Measurements from ENCODE around the gene IMPA2.

DNA sequence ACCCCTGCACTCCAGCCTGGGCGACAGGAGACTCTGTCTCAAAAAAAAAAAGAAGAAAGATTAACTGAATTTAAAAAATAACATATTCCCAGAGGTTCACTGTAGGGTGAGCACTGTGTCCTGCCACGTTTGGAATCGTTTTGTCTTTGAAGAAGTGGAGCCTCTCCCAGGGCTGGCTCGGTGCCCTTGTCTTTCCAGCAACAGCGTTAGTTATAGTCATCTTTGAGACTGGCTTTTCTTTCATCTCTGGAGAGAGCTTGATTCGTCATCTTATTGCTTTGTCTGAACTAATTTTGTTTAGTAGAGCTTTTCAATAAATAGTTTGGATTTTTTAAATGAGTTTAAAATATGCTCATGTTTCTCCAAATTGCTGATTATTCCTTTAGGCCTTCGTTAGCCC is 50.5 kb downstream of the IMPA2 start:
- no peak for TF ChIP-seq POLR2AphosphoS5 (IDR thresholded peaks at IDR 0.05; ENCODE audit: low read depth, low read length)
- no peak for TF ChIP-seq TAF1 (IDR thresholded peaks at IDR 0.05; ENCODE audit: borderline replicate concordance, low read depth, low read length)

All from GM12892 (cell line).